ENCODE results near the gene NANOS2.

NANOS2 gene

GRCh38 chr19:45929247-45929646 is 14.7 kb upstream of the NANOS2 start:
- H3K27ac ChIP-seq (ENCODE audit: low read depth, low read length, poor library complexity, severe bottlenecking) = no peak overlapping the region
- no peaks in the 10 kb centered on the region for H3K79me2 ChIP-seq (ENCODE audit: insufficient read depth, low read length)
- H3K27me3 ChIP-seq (ENCODE audit: insufficient read depth, low read length) = peaks cover 7% of the 10 kb centered on the region; the same call in 1 of the 2 replicates
- no peaks in the 10 kb centered on the region for H3K36me3 ChIP-seq (ENCODE audit: insufficient read depth, low read length)
- H3K9me3 ChIP-seq (ENCODE audit: low read length) = no peaks in the 10 kb centered on the region
- H3K9me2 ChIP-seq (ENCODE audit: low read depth, low read length) = no peaks in the 10 kb centered on the region
- H2AFZ ChIP-seq (ENCODE audit: low read length) = no peak overlapping the region
- H3F3A ChIP-seq (ENCODE audit: insufficient read depth, low read length) = no peaks in the 10 kb centered on the region
- H3K4me1 ChIP-seq (ENCODE audit: insufficient read depth, low read length, severe bottlenecking) = peaks cover 6% of the 10 kb centered on the region
- no peak overlapping the region for H3K4me3 ChIP-seq (ENCODE audit: low read depth, low read length, poor library complexity, severe bottlenecking)
- no peak overlapping the region for H3K4me2 ChIP-seq (ENCODE audit: low read length)
- H4K20me1 ChIP-seq (ENCODE audit: insufficient read depth, low read length) = no peaks in the 10 kb centered on the region
- H3K9ac ChIP-seq (ENCODE audit: low read length) = no peak overlapping the region
- TF ChIP-seq, protein P1, sequence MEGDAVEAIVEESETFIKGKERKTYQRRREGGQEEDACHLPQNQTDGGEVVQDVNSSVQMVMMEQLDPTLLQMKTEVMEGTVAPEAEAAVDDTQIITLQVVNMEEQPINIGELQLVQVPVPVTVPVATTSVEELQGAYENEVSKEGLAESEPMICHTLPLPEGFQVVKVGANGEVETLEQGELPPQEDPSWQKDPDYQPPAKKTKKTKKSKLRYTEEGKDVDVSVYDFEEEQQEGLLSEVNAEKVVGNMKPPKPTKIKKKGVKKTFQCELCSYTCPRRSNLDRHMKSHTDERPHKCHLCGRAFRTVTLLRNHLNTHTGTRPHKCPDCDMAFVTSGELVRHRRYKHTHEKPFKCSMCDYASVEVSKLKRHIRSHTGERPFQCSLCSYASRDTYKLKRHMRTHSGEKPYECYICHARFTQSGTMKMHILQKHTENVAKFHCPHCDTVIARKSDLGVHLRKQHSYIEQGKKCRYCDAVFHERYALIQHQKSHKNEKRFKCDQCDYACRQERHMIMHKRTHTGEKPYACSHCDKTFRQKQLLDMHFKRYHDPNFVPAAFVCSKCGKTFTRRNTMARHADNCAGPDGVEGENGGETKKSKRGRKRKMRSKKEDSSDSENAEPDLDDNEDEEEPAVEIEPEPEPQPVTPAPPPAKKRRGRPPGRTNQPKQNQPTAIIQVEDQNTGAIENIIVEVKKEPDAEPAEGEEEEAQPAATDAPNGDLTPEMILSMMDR (IDR thresholded peaks at IDR 0.05; ENCODE audit: low read length) = no peak
- TF ChIP-seq EZH2 (IDR thresholded peaks at IDR 0.05; ENCODE audit: borderline replicate concordance, low read length) = no peak

DNA sequence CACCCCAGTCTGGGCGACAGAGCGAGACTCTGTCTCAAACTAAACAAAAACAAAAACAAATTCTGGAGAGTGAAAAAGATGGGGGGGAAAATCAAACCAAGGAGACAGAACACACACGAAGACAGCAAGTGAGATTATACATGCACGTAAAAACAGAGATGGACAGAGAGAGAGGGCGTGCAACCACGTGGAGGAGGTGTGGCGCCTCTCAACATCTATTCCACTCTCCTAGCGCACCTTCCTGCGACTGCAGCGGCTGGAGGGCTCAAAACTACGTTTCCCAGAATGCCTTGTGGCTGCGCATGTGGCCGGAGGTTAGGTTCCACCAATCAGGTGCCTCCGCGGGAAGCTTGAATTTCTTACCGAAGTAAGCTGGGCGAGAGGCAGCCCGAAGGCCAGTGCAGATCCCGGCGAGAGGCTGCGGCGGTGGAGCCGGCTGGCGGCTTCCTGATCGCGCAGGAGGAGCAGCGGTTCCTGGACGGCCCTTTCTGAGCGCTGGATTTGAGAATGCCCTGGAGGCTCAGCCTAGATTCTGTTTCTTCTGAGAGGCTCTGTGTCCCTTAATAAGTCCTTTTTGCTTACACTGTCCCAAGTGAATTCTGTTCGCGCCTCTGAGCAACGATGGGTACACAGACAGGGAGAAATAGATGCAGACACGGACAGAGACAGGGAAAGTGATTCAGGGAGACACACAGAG is 13.1 kb upstream of the NANOS2 start:
- Histone ChIP-seq H3K4me1 (ENCODE audit: insufficient read depth, low read length, severe bottlenecking) (peaks cover 6% of the 10 kb centered on the region), H3K9me3 (ENCODE audit: low read length) (no peaks in the 10 kb centered on the region), H3K9ac (ENCODE audit: low read length) (peak overlapping the region; percentile 65), H3K79me2 (ENCODE audit: insufficient read depth, low read length) (no peaks in the 10 kb centered on the region), H2AFZ (ENCODE audit: low read length) (no peak overlapping the region), H3K27me3 (ENCODE audit: insufficient read depth, low read length) (0 out of 2 replicates have a peak, but pooled peaks cover 4% of the 10 kb centered on the region), H3K27ac (ENCODE audit: low read depth, low read length, poor library complexity, severe bottlenecking) (no peak overlapping the region), H3K4me3 (ENCODE audit: low read depth, low read length, poor library complexity, severe bottlenecking) (peak overlapping the region; percentile 59), H4K20me1 (ENCODE audit: insufficient read depth, low read length) (no peaks in the 10 kb centered on the region), H3K36me3 (ENCODE audit: insufficient read depth, low read length) (no peaks in the 10 kb centered on the region), H3F3A (ENCODE audit: insufficient read depth, low read length) (no peaks in the 10 kb centered on the region), H3K9me2 (ENCODE audit: low read depth, low read length) (no peaks in the 10 kb centered on the region), H3K4me2 (ENCODE audit: low read length) (peak overlapping the region; percentile 79)
- TF ChIP-seq, protein P1 (IDR thresholded peaks at IDR 0.05; ENCODE audit: low read length) = peak; percentile 26; the same call in 1 of the 2 replicates
- no peak for TF ChIP-seq EZH2 (IDR thresholded peaks at IDR 0.05; ENCODE audit: borderline replicate concordance, low read length)

DNA sequence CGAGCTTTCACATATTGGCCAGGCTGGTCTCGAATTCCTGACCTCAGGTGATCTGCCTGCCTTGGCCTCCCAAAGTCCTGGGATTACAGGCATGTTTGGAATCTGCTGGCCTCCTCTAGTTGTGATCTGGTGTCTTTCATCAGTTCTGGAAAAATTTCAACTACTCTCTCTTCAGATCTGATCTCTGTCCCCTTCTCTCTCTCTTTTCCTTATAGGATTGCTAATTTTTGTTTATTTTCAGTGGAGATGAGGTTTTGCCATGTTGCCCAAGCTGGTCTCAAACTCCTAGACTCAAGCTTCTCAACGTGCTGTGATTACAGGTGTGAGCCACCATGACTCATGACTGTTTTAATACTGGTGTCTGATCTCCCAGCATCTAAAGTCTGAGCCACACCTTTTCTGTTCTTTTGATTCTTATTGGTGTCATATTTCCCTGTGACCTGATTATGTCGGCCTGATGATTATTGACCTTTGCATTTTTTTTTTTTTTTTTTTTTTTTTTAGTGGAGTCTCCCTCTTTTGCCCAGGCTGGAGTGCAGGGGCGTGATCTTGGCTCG is 10.4 kb upstream of the NANOS2 start:
- Histone ChIP-seq H3K36me3 (ENCODE audit: insufficient read depth, low read length) (no peaks in the 10 kb centered on the region), H3K27me3 (ENCODE audit: insufficient read depth, low read length) (no peaks in the 10 kb centered on the region), H3K4me2 (ENCODE audit: low read length) (no peak overlapping the region), H3K27ac (ENCODE audit: low read depth, low read length, poor library complexity, severe bottlenecking) (no peak overlapping the region), H3K79me2 (ENCODE audit: insufficient read depth, low read length) (no peaks in the 10 kb centered on the region), H4K20me1 (ENCODE audit: insufficient read depth, low read length) (no peaks in the 10 kb centered on the region), H3K4me1 (ENCODE audit: insufficient read depth, low read length, severe bottlenecking) (peaks cover 6% of the 10 kb centered on the region), H3K9me3 (ENCODE audit: low read length) (no peaks in the 10 kb centered on the region), H3K9ac (ENCODE audit: low read length) (no peak overlapping the region), H3F3A (ENCODE audit: insufficient read depth, low read length) (no peaks in the 10 kb centered on the region), H3K9me2 (ENCODE audit: low read depth, low read length) (no peaks in the 10 kb centered on the region), H2AFZ (ENCODE audit: low read length) (no peak overlapping the region), H3K4me3 (ENCODE audit: low read depth, low read length, poor library complexity, severe bottlenecking) (no peak overlapping the region)
- TF ChIP-seq EZH2 (IDR thresholded peaks at IDR 0.05; ENCODE audit: borderline replicate concordance, low read length) = no peak
- TF ChIP-seq, protein P1 (IDR thresholded peaks at IDR 0.05; ENCODE audit: low read length) = no peak

Measured in OCI-LY1 (cell line).